Measurements from ENCODE around the gene JAZF1. TPM values are rescaled to one million over a fixed set of nuclear protein-coding genes. Genes with fewer than 3 reads are reported as not detected.

JAZF1 gene
- total RNA-seq, 1 donor from 2014 or later: 3.1 TPM

DNA sequence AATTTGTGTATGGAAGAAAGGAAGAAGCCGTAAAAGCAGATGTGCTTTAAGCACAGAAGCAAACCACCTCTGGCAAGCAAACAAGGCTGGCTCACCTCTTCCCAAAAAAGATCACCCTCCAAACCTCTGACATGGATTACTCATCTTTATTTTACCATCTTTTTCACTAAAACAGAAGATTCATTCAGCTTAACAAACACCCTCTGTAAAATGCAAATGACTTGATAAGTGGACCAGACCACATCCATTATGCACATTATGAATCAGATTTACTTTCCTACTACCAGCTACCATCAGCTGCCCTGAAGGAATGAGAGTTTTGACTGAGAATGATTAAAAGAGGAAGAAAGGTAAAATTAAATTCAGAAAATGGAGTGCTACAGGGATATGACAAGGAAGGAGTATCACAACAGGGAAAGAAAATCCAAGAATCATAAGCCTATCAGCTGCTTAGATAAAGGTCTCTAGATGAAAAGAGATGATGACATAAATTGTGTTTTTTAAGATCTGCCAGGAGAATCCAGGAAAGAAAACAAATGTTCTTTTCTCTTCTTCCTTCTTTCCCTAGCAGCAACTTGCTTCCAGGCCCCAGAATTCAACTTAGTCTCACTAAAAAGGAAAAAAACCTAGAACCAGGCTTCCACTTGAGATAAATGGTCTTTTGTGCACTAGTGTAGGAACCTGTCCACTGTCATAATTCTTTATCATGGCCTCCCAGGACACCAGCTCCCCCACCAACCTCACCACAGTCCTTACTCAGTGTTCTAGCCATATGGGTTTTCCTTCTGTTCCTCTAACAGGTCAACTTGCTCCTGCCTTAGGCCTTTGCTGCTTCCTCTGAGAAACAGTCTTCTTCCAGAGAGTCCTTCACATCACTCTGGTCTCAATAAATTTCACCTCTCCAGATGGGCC is 47.4 kb downstream of the JAZF1 start:
- H3K9me3 Mint-ChIP-seq: peaks cover 2% of the 10 kb centered on the region
- no peak for DNase-seq (ENCODE audit: low read depth, low spot score)
- no peak overlapping the region for H3K4me3 Mint-ChIP-seq
- H3K27ac Mint-ChIP-seq (ENCODE audit: unreplicated experiment): no peak overlapping the region
- H3K27me3 Mint-ChIP-seq (ENCODE audit: low read depth): no peaks in the 10 kb centered on the region
- TF ChIP-seq, protein P1, sequence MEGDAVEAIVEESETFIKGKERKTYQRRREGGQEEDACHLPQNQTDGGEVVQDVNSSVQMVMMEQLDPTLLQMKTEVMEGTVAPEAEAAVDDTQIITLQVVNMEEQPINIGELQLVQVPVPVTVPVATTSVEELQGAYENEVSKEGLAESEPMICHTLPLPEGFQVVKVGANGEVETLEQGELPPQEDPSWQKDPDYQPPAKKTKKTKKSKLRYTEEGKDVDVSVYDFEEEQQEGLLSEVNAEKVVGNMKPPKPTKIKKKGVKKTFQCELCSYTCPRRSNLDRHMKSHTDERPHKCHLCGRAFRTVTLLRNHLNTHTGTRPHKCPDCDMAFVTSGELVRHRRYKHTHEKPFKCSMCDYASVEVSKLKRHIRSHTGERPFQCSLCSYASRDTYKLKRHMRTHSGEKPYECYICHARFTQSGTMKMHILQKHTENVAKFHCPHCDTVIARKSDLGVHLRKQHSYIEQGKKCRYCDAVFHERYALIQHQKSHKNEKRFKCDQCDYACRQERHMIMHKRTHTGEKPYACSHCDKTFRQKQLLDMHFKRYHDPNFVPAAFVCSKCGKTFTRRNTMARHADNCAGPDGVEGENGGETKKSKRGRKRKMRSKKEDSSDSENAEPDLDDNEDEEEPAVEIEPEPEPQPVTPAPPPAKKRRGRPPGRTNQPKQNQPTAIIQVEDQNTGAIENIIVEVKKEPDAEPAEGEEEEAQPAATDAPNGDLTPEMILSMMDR (conservative IDR thresholded peaks at IDR 0.05): no peak
- no peaks in the 10 kb centered on the region for H3K36me3 Mint-ChIP-seq (ENCODE audit: low read depth)
- H3K4me1 Mint-ChIP-seq: peaks cover 12% of the 10 kb centered on the region

DNA sequence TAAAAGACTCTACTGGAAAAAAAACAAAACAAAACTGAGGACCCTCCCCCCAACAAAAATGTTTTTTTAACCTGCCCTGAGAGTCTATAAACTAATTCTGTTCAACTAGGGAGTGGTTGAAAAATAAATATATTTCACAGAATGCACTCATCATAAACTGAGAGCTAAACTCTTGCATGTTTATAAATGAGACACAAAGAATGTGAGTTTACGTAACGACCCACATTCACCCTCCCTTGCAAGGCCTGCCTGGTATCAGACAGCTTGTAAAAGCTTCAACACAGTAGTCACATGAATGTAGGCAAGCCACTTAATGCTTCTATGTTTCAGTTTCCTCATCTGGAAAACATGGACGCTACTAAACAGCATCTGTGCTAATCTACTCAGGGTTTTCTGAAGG is 50.3 kb downstream of the JAZF1 start:
- Mint-ChIP-seq H3K4me3 (no peak overlapping the region), H3K27me3 (ENCODE audit: low read depth) (no peaks in the 10 kb centered on the region), H3K4me1 (peaks cover 18% of the 10 kb centered on the region), H3K36me3 (ENCODE audit: low read depth) (no peaks in the 10 kb centered on the region), H3K9me3 (peaks cover 2% of the 10 kb centered on the region), H3K27ac (ENCODE audit: unreplicated experiment) (no peak overlapping the region)
- TF ChIP-seq, protein P1 (conservative IDR thresholded peaks at IDR 0.05): no peak
- DNase-seq (ENCODE audit: low read depth, low spot score): no peak

DNA sequence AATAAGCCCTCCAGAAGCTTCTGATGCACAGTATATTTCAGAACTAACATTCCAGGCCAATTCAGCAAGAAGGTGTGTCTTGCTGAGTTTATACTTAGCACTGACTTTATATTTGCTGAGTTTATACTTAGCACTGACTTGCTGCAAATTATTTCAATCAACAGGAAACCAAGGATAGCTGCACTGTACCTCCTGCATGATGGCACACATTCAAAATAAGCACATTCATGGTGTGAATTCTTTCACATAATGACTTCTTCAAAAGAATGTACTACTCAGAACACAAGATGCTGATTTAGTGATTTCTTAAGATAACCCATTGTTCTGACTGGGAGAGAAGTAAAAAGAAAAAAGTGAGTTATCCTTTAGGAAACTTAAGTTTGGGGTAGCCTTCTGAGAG is 52.0 kb downstream of the JAZF1 start:
- no peak for DNase-seq (ENCODE audit: low read depth, low spot score)
- H3K27me3 Mint-ChIP-seq (ENCODE audit: low read depth): no peaks in the 10 kb centered on the region
- peaks cover 18% of the 10 kb centered on the region for H3K4me1 Mint-ChIP-seq
- H3K9me3 Mint-ChIP-seq: no peaks in the 10 kb centered on the region
- TF ChIP-seq, protein P1 (conservative IDR thresholded peaks at IDR 0.05): no peak
- no peak overlapping the region for H3K27ac Mint-ChIP-seq (ENCODE audit: unreplicated experiment)
- H3K36me3 Mint-ChIP-seq (ENCODE audit: low read depth): no peaks in the 10 kb centered on the region
- H3K4me3 Mint-ChIP-seq: no peak overlapping the region

DNA sequence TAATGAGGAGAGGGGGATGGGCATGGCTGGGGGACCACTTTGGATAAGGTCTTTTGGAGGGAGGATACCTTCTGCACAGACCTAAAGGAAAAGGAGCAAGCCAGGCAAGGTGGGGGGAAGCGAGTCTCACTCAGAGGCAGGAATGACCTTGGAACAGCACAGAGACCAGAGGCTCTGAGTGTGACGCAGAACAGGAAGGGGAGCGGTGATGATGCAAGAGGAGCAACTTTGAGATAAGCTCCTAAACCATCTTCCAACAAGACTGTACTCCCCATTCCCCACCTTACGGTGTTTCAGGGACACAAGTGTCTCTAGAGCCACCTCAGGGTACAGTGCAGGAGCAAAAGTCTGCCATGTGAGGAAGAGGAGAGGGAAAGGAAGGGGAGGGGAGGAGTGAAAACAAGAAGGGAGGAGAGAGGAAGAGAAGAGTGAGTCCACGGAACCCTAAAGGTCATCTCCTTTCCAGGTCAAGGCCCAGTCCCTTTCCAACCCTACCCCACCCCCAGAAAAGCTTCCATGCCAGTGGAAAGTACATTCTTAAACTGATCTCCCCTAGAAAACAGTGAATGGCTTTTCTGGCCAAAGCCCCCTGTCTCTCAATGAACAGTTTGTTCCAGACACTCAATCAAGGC is 54.1 kb downstream of the JAZF1 start:
- Mint-ChIP-seq H3K27me3 (ENCODE audit: low read depth) (no peaks in the 10 kb centered on the region), H3K9me3 (no peaks in the 10 kb centered on the region), H3K4me3 (no peak overlapping the region), H3K36me3 (ENCODE audit: low read depth) (no peaks in the 10 kb centered on the region), H3K27ac (ENCODE audit: unreplicated experiment) (no peak overlapping the region), H3K4me1 (peaks cover 14% of the 10 kb centered on the region)
- no peak for DNase-seq (ENCODE audit: low read depth, low spot score)
- TF ChIP-seq, protein P1 (conservative IDR thresholded peaks at IDR 0.05): no peak

DNA sequence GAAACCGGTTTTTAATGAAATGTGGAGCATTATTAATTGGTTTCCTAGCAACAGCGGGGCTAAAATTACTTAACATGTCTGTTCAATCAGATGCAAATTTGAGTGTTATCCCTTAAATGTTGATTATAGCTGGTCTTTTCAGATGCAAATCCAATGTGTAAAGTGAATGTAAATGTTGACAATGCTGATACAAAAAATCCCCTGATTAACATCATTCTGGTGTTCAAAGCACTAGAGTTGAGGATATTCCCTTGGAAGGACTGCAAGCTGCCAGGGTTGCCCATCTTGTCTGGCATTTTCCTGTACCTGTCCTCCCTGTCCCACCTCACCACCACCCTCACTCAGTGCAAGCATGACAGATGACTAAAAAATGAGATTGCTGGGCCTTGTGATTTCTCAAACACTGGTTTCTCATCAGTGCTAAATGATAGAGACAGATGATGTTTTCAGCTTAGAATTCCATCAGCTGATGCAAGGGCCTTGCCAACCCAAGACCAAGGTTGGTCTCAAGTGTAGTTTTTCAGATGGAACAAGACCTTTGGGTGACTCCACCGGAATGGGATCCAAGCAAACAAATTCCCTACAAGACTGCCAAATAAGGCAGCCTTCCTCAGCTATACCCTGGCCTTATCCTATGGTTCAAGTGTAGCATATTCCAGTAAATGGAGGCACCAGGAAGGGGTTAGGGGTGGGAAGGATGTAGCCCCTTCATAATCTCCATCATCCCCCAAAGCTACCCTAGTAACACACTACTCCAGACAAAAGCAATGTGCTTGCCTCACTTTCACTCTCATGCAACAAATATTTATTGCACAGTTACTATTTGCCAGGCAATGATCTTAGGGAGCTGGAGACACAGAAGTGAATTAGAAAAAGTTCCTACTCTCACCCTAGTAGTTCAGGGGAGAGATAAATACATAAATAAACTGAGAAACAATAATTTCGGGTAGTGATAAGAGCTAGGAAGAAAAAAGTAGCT is 54.9 kb downstream of the JAZF1 start:
- no peaks in the 10 kb centered on the region for H3K27me3 Mint-ChIP-seq (ENCODE audit: low read depth)
- H3K27ac Mint-ChIP-seq (ENCODE audit: unreplicated experiment): no peak overlapping the region
- no peak for DNase-seq (ENCODE audit: low read depth, low spot score)

More for the DNA sequence above, 54.9 kb downstream of the JAZF1 start:
- no peaks in the 10 kb centered on the region for H3K9me3 Mint-ChIP-seq
- TF ChIP-seq, protein P1 (conservative IDR thresholded peaks at IDR 0.05): no peak
- no peaks in the 10 kb centered on the region for H3K36me3 Mint-ChIP-seq (ENCODE audit: low read depth)
- H3K4me3 Mint-ChIP-seq: no peak overlapping the region
- H3K4me1 Mint-ChIP-seq: peaks cover 14% of the 10 kb centered on the region
